ENCODE measurements around the gene RHBDD3.

Gene RHBDD3

GRCh38 chr22:29275167-29275566 lies 7.4 kb upstream of the RHBDD3 start:
- peaks cover 99% of the 10 kb centered on the region for H3K79me2 ChIP-seq (ENCODE audit: low read length)
- no peaks in the 10 kb centered on the region for H3K9me3 ChIP-seq (replicated peaks; ENCODE audit: insufficient read depth, low read length)
- DNase-seq: no peak
- peaks cover 66% of the 10 kb centered on the region for H3K36me3 ChIP-seq (replicated peaks; ENCODE audit: insufficient read depth, low read length)
- no peaks in the 10 kb centered on the region; the same call in 1 of the 2 replicates for H3F3A ChIP-seq (ENCODE audit: insufficient read depth, low read length)
- no peaks in the 10 kb centered on the region for H3K27me3 ChIP-seq (replicated peaks; ENCODE audit: insufficient read depth, low read length)
- no peak for TF ChIP-seq EZH2 (optimal IDR thresholded peaks at IDR 0.05; ENCODE audit: low read depth, low read length)
- TF ChIP-seq, protein P1, sequence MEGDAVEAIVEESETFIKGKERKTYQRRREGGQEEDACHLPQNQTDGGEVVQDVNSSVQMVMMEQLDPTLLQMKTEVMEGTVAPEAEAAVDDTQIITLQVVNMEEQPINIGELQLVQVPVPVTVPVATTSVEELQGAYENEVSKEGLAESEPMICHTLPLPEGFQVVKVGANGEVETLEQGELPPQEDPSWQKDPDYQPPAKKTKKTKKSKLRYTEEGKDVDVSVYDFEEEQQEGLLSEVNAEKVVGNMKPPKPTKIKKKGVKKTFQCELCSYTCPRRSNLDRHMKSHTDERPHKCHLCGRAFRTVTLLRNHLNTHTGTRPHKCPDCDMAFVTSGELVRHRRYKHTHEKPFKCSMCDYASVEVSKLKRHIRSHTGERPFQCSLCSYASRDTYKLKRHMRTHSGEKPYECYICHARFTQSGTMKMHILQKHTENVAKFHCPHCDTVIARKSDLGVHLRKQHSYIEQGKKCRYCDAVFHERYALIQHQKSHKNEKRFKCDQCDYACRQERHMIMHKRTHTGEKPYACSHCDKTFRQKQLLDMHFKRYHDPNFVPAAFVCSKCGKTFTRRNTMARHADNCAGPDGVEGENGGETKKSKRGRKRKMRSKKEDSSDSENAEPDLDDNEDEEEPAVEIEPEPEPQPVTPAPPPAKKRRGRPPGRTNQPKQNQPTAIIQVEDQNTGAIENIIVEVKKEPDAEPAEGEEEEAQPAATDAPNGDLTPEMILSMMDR (IDR thresholded peaks at IDR 0.05; ENCODE audit: low read length): no peak
- H3K4me2 ChIP-seq (ENCODE audit: low read depth, low read length): no peak overlapping the region
- peaks cover 94% of the 10 kb centered on the region for H4K20me1 ChIP-seq (ENCODE audit: insufficient read depth, low read length)
- H3K4me1 ChIP-seq (ENCODE audit: low read length): peaks cover 14% of the 10 kb centered on the region
- no peak overlapping the region for H3K27ac ChIP-seq (ENCODE audit: low read length)
- H3K9me2 ChIP-seq (replicated peaks; ENCODE audit: insufficient read depth, low read length): no peaks in the 10 kb centered on the region
- H3K4me3 ChIP-seq (ENCODE audit: low read length): no peak overlapping the region
- H2AFZ ChIP-seq (ENCODE audit: low read length): no peak overlapping the region
- H3K9ac ChIP-seq (ENCODE audit: low read length): no peak overlapping the region

DNA sequence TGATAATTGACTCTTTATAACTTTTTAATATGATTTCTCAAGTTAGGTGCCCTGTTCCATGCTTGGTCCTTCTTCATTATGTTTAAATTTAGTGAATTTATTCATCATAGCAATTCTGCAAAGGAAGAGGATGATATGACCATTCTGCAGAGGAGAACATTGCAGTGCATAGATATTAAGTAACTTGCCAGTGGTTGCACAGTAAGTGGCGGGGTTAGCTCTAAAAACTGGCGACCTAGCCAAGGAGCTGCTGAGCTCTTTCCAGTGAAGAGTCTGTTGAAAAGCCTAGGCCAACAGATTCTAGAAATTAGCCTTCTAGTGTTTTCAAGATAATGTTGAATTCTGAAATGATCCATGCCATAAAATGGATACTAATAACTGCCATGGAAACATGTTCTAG lies 4.8 kb upstream of the RHBDD3 start:
- H3K4me3 ChIP-seq (ENCODE audit: low read length): no peak overlapping the region
- H3K4me1 ChIP-seq (ENCODE audit: low read length): peaks cover 17% of the 10 kb centered on the region
- peaks cover 86% of the 10 kb centered on the region for H4K20me1 ChIP-seq (ENCODE audit: insufficient read depth, low read length)
- no peak for DNase-seq
- H3K27me3 ChIP-seq (replicated peaks; ENCODE audit: insufficient read depth, low read length): no peaks in the 10 kb centered on the region
- no peak overlapping the region for H2AFZ ChIP-seq (ENCODE audit: low read length)
- no peaks in the 10 kb centered on the region for H3K9me2 ChIP-seq (replicated peaks; ENCODE audit: insufficient read depth, low read length)
- no peak overlapping the region for H3K9ac ChIP-seq (ENCODE audit: low read length)
- TF ChIP-seq, protein P1 (IDR thresholded peaks at IDR 0.05; ENCODE audit: low read length): no peak
- no peak for TF ChIP-seq EZH2 (optimal IDR thresholded peaks at IDR 0.05; ENCODE audit: low read depth, low read length)
- no peak for TF ChIP-seq EZH2phosphoT487 (IDR thresholded peaks at IDR 0.05; ENCODE audit: low read length)
- H3F3A ChIP-seq (ENCODE audit: insufficient read depth, low read length): 0 out of 2 replicates have a peak, but pooled peaks cover 8% of the 10 kb centered on the region
- H3K79me2 ChIP-seq (ENCODE audit: low read length): peaks cover 99% of the 10 kb centered on the region
- H3K36me3 ChIP-seq (replicated peaks; ENCODE audit: insufficient read depth, low read length): peaks cover 50% of the 10 kb centered on the region
- H3K27ac ChIP-seq (ENCODE audit: low read length): no peak overlapping the region
- H3K4me2 ChIP-seq (ENCODE audit: low read depth, low read length): no peak overlapping the region
- no peaks in the 10 kb centered on the region for H3K9me3 ChIP-seq (replicated peaks; ENCODE audit: insufficient read depth, low read length)

- Histone ChIP-seq H3K27ac (ENCODE audit: low read length) (no peak overlapping the region), H3K4me1 (ENCODE audit: low read length) (peaks cover 21% of the 10 kb centered on the region)
Measured at GRCh38 chr22:29270475-29271271, 2.9 kb upstream of the RHBDD3 start.

More at GRCh38 chr22:29270475-29271271, 2.9 kb upstream of the RHBDD3 start:
- Histone ChIP-seq H3K9ac (ENCODE audit: low read length) (peak overlapping the region; percentile 100; the same call in 1 of the 2 replicates), H3K27me3 (replicated peaks; ENCODE audit: insufficient read depth, low read length) (no peaks in the 10 kb centered on the region), H3K9me2 (replicated peaks; ENCODE audit: insufficient read depth, low read length) (no peaks in the 10 kb centered on the region), H3K36me3 (replicated peaks; ENCODE audit: insufficient read depth, low read length) (peaks cover 33% of the 10 kb centered on the region), H2AFZ (ENCODE audit: low read length) (no peak overlapping the region), H4K20me1 (ENCODE audit: insufficient read depth, low read length) (peaks cover 67% of the 10 kb centered on the region), H3K9me3 (replicated peaks; ENCODE audit: insufficient read depth, low read length) (no peaks in the 10 kb centered on the region), H3K4me3 (ENCODE audit: low read length) (peak overlapping the region; percentile 87), H3K4me2 (ENCODE audit: low read depth, low read length) (peak overlapping the region; percentile 99), H3F3A (ENCODE audit: insufficient read depth, low read length) (0 out of 2 replicates have a peak, but pooled peaks cover 8% of the 10 kb centered on the region), H3K79me2 (ENCODE audit: low read length) (peaks cover 98% of the 10 kb centered on the region)
- TF ChIP-seq EZH2phosphoT487 (IDR thresholded peaks at IDR 0.05; ENCODE audit: low read length) (no peak), EZH2 (optimal IDR thresholded peaks at IDR 0.05; ENCODE audit: low read depth, low read length) (no peak)
- TF ChIP-seq, protein P1 (IDR thresholded peaks at IDR 0.05; ENCODE audit: low read length): no peak
- no peak for DNase-seq

Measured in MM.1S (cell line).